H7 (cell line): ENCODE data around the gene SLC13A4. TPM values are rescaled to one million over a fixed set of nuclear protein-coding genes. Genes with fewer than 3 reads are reported as not detected.
"Not testable (repeated sequence)": the region's sequence is repeated elsewhere in the genome, so short reads cannot be mapped to it uniquely, and the experiment has no call there.

Source experiments
- DNase-seq: peaks from one replicate; pipeline ENCODE4 v3.0.0; 2012
- H3K27me3 ChIP-seq: 2 replicates; pipeline ENCODE4 v1.6.0; 2011; ENCODE audit warnings: mild to moderate bottlenecking, low read length; ENCODE audit not compliant: control insufficient read depth, insufficient read depth
- H3K36me3 ChIP-seq: replicated peaks from 2 replicates; pipeline ENCODE4 v1.5.1; 2011; ENCODE audit warnings: low read length; ENCODE audit not compliant: control insufficient read depth, insufficient read depth
- H3K4me3 ChIP-seq: 2 replicates; pipeline ENCODE4 v1.5.1; 2011; ENCODE audit warnings: low read depth, mild to moderate bottlenecking, control low read depth, low read length, moderate library complexity; ENCODE audit not compliant: insufficient read depth
- total RNA-seq: library from RNA; depleted of rRNA; stranded (reverse); fragments of >200 nt; shearing (Covaris generic); gene quantifications from 2 replicates; pipeline ENCODE4 v1.2.3, GENCODE V29; 2014

SLC13A4 gene
- total RNA-seq, 1 experiment from 2014 or later: 2.3 TPM

GRCh38 chr7:135678612-135679575 lies 49.1 kb downstream of the SLC13A4 start:
- Histone ChIP-seq H3K36me3 (no peaks in the 10 kb centered on the region; the same call in 1 of the 2 replicates), H3K4me3 (no peak overlapping the region), H3K27me3 (no peaks in the 10 kb centered on the region)
- DNase-seq: no peak

DNA sequence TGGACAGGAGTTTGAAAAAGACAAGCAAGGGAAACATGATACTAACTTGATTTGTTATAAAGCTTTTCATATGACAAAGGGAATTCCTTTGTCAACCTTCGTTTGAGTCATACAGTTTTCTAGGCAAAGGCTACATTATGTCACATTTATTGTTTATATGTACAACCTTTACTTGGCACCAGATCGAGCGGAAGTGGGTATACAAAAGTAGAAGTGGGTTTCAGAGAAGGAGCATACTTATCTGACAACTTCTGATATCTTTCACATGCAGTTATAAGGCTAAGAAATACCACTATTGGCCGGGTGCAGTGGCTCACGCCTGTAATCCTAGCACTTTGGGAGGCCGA lies 54.7 kb downstream of the SLC13A4 start:
- no peak overlapping the region for H3K4me3 ChIP-seq
- H3K27me3 ChIP-seq: no peaks in the 10 kb centered on the region
- no peak for DNase-seq
- H3K36me3 ChIP-seq: no peaks in the 10 kb centered on the region; the same call in 1 of the 2 replicates

GRCh38 chr7:135672560-135673359 lies 55.2 kb downstream of the SLC13A4 start:
- no peaks in the 10 kb centered on the region for H3K36me3 ChIP-seq
- H3K27me3 ChIP-seq: no peaks in the 10 kb centered on the region
- no peak overlapping the region for H3K4me3 ChIP-seq
- peak; percentile 63 for DNase-seq

- no peaks in the 10 kb centered on the region for H3K27me3 ChIP-seq
- no peaks in the 10 kb centered on the region for H3K36me3 ChIP-seq
- H3K4me3 ChIP-seq: no peak overlapping the region
- no peak for DNase-seq
Measured at GRCh38 chr7:135670179-135670578, 57.8 kb downstream of the SLC13A4 start.

GRCh38 chr7:135669774-135670173 lies 58.2 kb downstream of the SLC13A4 start:
- DNase-seq: no peak
- no peaks in the 10 kb centered on the region for H3K27me3 ChIP-seq

DNA sequence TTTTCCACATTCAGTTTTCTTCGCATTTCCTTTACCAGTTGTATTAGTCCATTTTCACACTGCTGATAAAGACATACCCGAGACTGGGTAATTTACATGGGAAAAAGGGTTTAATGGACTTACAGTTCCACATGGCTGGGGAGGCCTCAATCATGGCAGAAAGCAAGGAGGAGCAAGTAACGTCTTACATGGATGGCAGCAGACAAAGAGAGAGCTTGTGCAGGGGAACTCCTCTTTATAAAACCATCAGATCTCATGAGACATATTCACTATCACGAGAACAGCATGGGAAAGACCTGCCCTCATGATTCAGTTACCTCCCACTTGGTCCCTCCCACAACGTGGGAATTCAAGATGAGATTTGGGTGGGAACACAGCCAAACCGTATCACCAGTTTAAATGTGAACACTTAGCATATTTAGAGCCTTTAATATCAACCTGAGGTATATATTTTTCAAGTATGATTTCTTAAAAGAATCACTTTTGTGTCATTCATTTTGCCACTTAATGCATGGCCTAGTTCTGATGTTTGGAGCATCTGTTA lies 59.1 kb downstream of the SLC13A4 start:
- DNase-seq, H3K27me3 ChIP-seq, H3K36me3 ChIP-seq, H3K4me3 ChIP-seq: not testable (repeated sequence)

More at GRCh38 chr7:135669774-135670173, 58.2 kb downstream of the SLC13A4 start:
- Histone ChIP-seq H3K4me3 (no peak overlapping the region), H3K36me3 (no peaks in the 10 kb centered on the region)

DNA sequence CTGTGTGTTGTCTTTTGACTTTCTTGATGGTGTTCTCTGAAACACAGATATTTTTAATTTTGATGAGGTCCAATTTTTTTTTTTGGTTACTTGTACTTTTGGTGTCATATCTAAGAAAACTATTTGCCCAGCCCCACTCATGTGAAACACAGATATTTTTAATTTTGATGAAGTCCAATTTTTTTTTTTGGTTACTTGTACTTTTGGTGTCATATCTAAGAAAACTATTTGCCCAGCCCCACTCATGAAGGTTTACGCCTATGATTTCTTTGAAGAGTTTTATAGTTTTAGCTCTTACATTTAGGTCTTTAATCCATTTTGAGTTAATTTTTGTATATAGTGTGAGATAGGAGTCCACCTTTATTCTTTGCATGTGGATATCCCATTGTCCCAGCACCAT lies 60.4 kb downstream of the SLC13A4 start:
- not testable (repeated sequence) for DNase-seq, H3K27me3 ChIP-seq, H3K4me3 ChIP-seq, H3K36me3 ChIP-seq

DNA sequence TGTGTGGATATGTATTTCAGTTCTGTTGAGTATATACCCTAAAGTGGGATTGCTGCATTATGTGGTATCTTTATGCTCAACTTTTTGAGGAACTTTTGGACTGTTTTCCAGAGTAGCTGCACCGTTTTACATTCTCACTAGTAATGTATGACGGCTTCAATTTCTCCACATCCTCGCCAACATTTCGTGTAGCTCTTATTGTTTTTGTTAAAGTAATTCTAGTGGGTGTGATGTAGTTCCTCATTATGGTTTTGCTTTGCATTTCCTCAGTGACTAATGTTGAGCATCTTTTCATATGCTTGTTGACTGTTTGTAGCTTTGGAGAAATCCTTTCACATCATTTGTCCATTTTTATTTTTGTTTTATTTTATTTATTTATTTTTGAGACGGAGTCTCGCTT lies 61.1 kb downstream of the SLC13A4 start:
- Histone ChIP-seq H3K4me3 (no peak overlapping the region), H3K36me3 (no peaks in the 10 kb centered on the region), H3K27me3 (no peaks in the 10 kb centered on the region)
- DNase-seq: no peak

DNA sequence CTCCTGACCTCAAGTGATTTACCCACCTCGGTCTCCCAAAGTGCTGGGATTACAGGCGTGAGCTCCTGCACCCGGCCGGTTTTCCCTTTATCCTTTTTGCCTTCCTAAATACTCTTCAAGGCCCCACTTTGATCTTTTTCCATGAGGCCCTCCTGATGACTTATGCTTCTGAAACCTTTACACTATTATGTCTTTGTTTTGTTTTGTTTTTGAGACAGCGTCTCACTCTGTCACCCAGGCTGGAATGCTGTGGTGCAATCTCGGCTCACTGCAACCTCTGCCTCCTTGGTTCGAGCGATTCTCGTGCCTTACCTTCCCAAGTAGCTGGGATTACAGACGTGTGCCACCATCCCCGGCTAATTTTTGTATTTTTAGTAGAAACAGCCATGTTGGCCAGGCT lies 61.8 kb downstream of the SLC13A4 start:
- H3K27me3 ChIP-seq: no peaks in the 10 kb centered on the region
- no peaks in the 10 kb centered on the region for H3K36me3 ChIP-seq
- H3K4me3 ChIP-seq: no peak overlapping the region
- no peak for DNase-seq

DNA sequence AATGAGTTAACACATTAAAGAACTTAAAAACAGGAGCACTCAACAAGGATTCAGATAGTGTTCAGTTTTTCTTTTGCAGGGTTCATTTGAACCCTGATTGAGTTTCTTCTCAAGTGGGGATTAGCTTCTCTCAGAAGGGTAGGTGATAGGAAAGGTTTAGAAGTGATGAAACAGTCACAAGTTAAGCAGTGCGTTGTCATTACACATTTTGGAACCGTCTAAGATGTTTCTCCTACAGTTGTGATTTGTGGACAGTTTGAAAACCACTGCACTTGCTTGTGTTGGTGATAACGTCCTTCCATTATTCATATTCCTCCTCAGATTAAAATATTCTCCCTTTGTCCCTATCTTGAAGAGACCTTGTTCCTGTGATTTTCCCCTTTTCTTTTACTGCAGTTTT lies 62.9 kb downstream of the SLC13A4 start:
- Histone ChIP-seq H3K4me3 (no peak overlapping the region), H3K27me3 (no peaks in the 10 kb centered on the region), H3K36me3 (no peaks in the 10 kb centered on the region)
- no peak for DNase-seq

- Histone ChIP-seq H3K27me3 (no peaks in the 10 kb centered on the region), H3K36me3 (no peaks in the 10 kb centered on the region), H3K4me3 (no peak overlapping the region)
- DNase-seq: no peak
Measured at GRCh38 chr7:135664046-135664589, 63.9 kb downstream of the SLC13A4 start.

DNA sequence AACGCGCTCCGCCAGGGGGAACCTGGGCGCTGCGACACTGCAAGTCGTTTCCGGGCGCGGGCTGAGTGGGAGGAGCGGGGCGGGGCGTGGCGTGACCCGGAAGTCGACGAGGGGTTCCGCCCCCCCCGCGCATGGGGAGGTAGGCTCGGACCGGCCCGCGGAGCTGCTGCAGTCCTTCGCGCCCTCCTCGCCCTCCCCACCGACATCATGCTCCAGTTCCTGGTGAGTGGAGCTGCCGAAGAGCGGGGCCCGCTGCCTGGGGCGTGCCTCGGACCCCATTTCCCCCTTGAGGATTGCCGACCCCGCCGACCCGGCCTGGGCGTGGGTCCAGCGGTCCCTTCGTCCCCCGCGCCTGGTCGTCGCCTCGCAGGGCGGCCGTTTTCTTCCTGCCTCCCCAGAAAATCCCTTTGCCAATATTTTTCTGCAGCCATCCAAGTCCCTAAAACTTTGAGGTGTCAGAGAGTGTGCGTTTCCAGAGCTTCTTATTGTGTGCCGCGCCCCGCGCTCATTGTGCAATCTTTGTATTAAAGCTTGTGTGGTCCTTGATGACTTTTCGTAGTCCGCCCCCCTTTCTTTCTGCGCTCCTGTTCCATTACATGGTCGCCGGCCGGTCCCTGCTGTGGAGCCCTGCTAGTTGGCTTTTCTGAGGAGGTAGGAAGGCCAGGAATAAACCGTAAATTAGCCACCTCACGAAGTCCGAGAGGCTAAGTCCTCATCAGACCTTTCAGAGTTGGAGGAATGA lies 65.4 kb downstream of the SLC13A4 start, which contains the start of gene STMP1:
Gene STMP1 (plus strand): TSS at position 142 of the 742 bp plus-strand sequence.
- peak within 1 kb of the TSS; percentile 92 for H3K4me3 ChIP-seq
- H3K27me3 ChIP-seq: no peaks in the 10 kb centered on the region
- no peaks in the 10 kb centered on the region for H3K36me3 ChIP-seq
- DNase-seq: peak; percentile 98

DNA sequence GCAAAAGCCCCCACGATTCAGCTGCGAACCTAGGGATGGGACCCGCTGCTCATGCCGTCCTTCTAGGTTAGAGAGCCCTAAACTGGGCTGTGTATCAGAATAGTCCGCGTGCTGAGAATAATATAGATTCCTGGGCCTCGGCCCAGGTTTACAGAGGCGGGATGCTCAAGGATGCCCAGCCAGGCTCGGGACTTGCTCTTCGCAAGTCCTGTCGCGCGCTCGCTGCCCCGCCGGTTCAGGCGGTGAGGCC lies 65.9 kb downstream of the SLC13A4 start:
- Histone ChIP-seq H3K27me3 (no peaks in the 10 kb centered on the region), H3K4me3 (peak overlapping the region; percentile 92), H3K36me3 (no peaks in the 10 kb centered on the region)
- DNase-seq: no peak
